Right hindlimb (tissue), 1 donor: ENCODE data around the gene CES3.

Experiments used
- DNase-seq: peaks from one replicate; pipeline ENCODE4 v3.0.0-alpha.2; 2018

CES3 gene

GRCh38 chr16:66961065-66961744, at the start of gene CES3:
CES3 (plus strand) TSS chr16:66961266; CDS start chr16:66961308, 42 bp downstream.
- DNase-seq, result no peak

GRCh38 chr16:66911801-66912200, 49.3 kb upstream of the CES3 start:
- DNase-seq, result no peak

- no peak for DNase-seq
These were observed 48.0 kb upstream of the CES3 start for GRCh38 chr16:66913081-66913480.

GRCh38 chr16:66913711-66914110, 47.4 kb upstream of the CES3 start:
- DNase-seq, result no peak

- DNase-seq, result no peak
These were observed 46.5 kb upstream of the CES3 start for GRCh38 chr16:66914541-66914940.

- DNase-seq, result no peak
These were observed 46.0 kb upstream of the CES3 start for GRCh38 chr16:66915041-66915440.

GRCh38 chr16:66916518-66916917, 44.5 kb upstream of the CES3 start:
- no peak for DNase-seq

GRCh38 chr16:66917741-66918140, 43.3 kb upstream of the CES3 start:
- DNase-seq, result no peak

- no peak for DNase-seq
These were observed 42.7 kb upstream of the CES3 start for GRCh38 chr16:66918355-66918754.

- no peak for DNase-seq
These were observed 42.1 kb upstream of the CES3 start, which contains the start of gene CDH16 for GRCh38 chr16:66918803-66919568. CDH16 (minus strand) TSS chr16:66918885; CDS start chr16:66918065, 820 bp downstream.

- DNase-seq, result no peak
These were observed 41.3 kb upstream of the CES3 start for GRCh38 chr16:66919569-66920298.

GRCh38 chr16:66920299-66920590, 40.8 kb upstream of the CES3 start:
- DNase-seq, result no peak

- DNase-seq, result no peak
These were observed 40.0 kb upstream of the CES3 start for GRCh38 chr16:66920924-66921680.

GRCh38 chr16:66921729-66922450, 39.2 kb upstream of the CES3 start:
- no peak for DNase-seq

GRCh38 chr16:66923247-66923731, 37.8 kb upstream of the CES3 start:
- no peak for DNase-seq

GRCh38 chr16:66923866-66924265, 37.2 kb upstream of the CES3 start:
- DNase-seq, result no peak

GRCh38 chr16:66924527-66925321, 36.3 kb upstream of the CES3 start:
- DNase-seq, result no peak

- DNase-seq, result no peak
These were observed 35.7 kb upstream of the CES3 start, which contains the start of gene RRAD for GRCh38 chr16:66925322-66925840. RRAD (minus strand) TSS chr16:66925535; CDS start chr16:66925179, 356 bp downstream.

GRCh38 chr16:66926171-66926947, 34.7 kb upstream of the CES3 start:
- no peak for DNase-seq

- DNase-seq, result no peak
These were observed 34.1 kb upstream of the CES3 start for GRCh38 chr16:66926961-66927436.
